CD4-positive, CD25-positive, alpha-beta regulatory T cell (primary cell): ENCODE data around the gene TAF11. TPM values are rescaled to one million over a fixed set of nuclear protein-coding genes. Genes with fewer than 3 reads are reported as not detected.

Experiments used
- ATAC-seq, 2 donors: fragments of 150-1000 bp; cut with Tn5 transposase; one replicate each; pipeline ENCODE4 v1.10.0; 2021; ENCODE audit warnings: low read depth in 2 of 2, moderate number of reproducible peaks in 2 of 2, moderate library complexity in 1 of 2
- DNase-seq, 3 donors: peaks; one replicate each; pipeline versions ENCODE4 v3.0.0 to v3.0.0-alpha.2; 2012 to 2022; ENCODE audit warnings: mixed read lengths in 1 of 3
- H3K27ac ChIP-seq: one replicate; pipeline ENCODE4 v1.7.0; 2013; ENCODE audit warnings: mild to moderate bottlenecking, low read length; ENCODE audit not compliant: insufficient read depth, poor library complexity, severe bottlenecking
- H3K27me3 ChIP-seq: one replicate; pipeline ENCODE4 v1.7.0; 2013; ENCODE audit warnings: low read length; ENCODE audit not compliant: control insufficient read depth, insufficient read depth
- H3K36me3 ChIP-seq: one replicate; pipeline ENCODE4 v1.7.0; 2013; ENCODE audit warnings: mild to moderate bottlenecking, low read length, moderate library complexity; ENCODE audit not compliant: control insufficient read depth, insufficient read depth
- H3K4me1 ChIP-seq: 2 replicates; pipeline ENCODE4 v1.7.0; 2013; ENCODE audit warnings: mild to moderate bottlenecking, low read length; ENCODE audit not compliant: insufficient read depth, control insufficient read depth, poor library complexity, severe bottlenecking
- H3K4me3 ChIP-seq: one replicate; pipeline ENCODE4 v1.7.0; 2013; ENCODE audit warnings: low read depth, mild to moderate bottlenecking, low read length, moderate library complexity
- H3K9me3 ChIP-seq, 2 experiments: 1 replicate in 1 of 2; 2 replicates in 1 of 2; pipeline ENCODE4 v1.7.0; 2013; ENCODE audit warnings: low read length in 2 of 2, mild to moderate bottlenecking in 1 of 2, moderate library complexity in 1 of 2; ENCODE audit not compliant: control insufficient read depth in 2 of 2
- H3K27ac Mint-ChIP-seq, 3 donors: one replicate each; pipeline ENCODE4 v1.8.0; 2020 to 2022; ENCODE audit warnings: mild to moderate bottlenecking in 3 of 3, mixed read lengths in 3 of 3, moderate library complexity in 2 of 3
- H3K27me3 Mint-ChIP-seq: one replicate; pipeline ENCODE4 v1.8.0; 2022; ENCODE audit warnings: mild to moderate bottlenecking, mixed read lengths
- H3K36me3 Mint-ChIP-seq: one replicate; pipeline ENCODE4 v1.8.0; 2020; ENCODE audit warnings: mixed read lengths
- H3K4me1 Mint-ChIP-seq, 4 donors: one replicate each; pipeline ENCODE4 v1.8.0; 2020 to 2022; ENCODE audit warnings: mixed read lengths in 4 of 4, mild to moderate bottlenecking in 1 of 4
- H3K4me3 Mint-ChIP-seq, 4 donors: one replicate each; pipeline ENCODE4 v1.8.0; 2020 to 2022; ENCODE audit warnings: mild to moderate bottlenecking in 4 of 4, mixed read lengths in 4 of 4, moderate library complexity in 3 of 4
- H3K9me3 Mint-ChIP-seq, 7 donors: one replicate each; pipeline ENCODE4 v1.8.0; 2020 to 2022; ENCODE audit warnings: mixed read lengths in 7 of 7, mild to moderate bottlenecking in 3 of 7, moderate library complexity in 2 of 7
- polyA plus RNA-seq, 4 donors: library from polyadenylated mRNA; unstranded; fragments of 300-500 nt; fragmentation: Illumina TruSeq; gene quantifications; one replicate each; pipeline ENCODE4 v1.2.3, GENCODE V29; 2021
- total RNA-seq: library from RNA; stranded (reverse); gene quantifications from one replicate; pipeline ENCODE4 v1.2.3, GENCODE V29; 2022

TAF11 gene
- total and polyA plus RNA-seq, 5 donors from 2014 or later = 16.3 to 39.1 (median 24.3) TPM

- DNase-seq (no peak), ATAC-seq (no peak)
- Mint-ChIP-seq H3K9me3 (no peaks in the 10 kb centered on the region), H3K27ac (peak overlapping the region in 1 of 3 donors; percentile 9), H3K27me3 (no peaks in the 10 kb centered on the region), H3K4me3 (no peak overlapping the region), H3K4me1 (peaks cover 0 to 6% (median 2%) of the 10 kb centered on the region in 4 donors), H3K36me3 (no peaks in the 10 kb centered on the region)
- no peaks in the 10 kb centered on the region for H3K36me3 ChIP-seq
- H3K27ac ChIP-seq = no peak overlapping the region
- no peak overlapping the region for H3K4me3 ChIP-seq
- no peaks in the 10 kb centered on the region for H3K4me1 ChIP-seq
- no peaks in the 10 kb centered on the region for H3K9me3 ChIP-seq
- H3K27me3 ChIP-seq = no peaks in the 10 kb centered on the region
These were observed 38.8 kb upstream of the TAF11 start for GRCh38 chr6:34926655-34927054.

- Mint-ChIP-seq H3K27me3 (no peaks in the 10 kb centered on the region), H3K27ac (no peak overlapping the region), H3K4me3 (no peak overlapping the region), H3K4me1 (peaks cover 0 to 9% (median 2%) of the 10 kb centered on the region in 4 donors), H3K36me3 (peaks cover 3% of the 10 kb centered on the region), H3K9me3 (no peaks in the 10 kb centered on the region)
- no peak for ATAC-seq
- Histone ChIP-seq H3K27ac (no peak overlapping the region), H3K4me1 (no peaks in the 10 kb centered on the region), H3K9me3 (no peaks in the 10 kb centered on the region), H3K36me3 (no peaks in the 10 kb centered on the region), H3K27me3 (no peaks in the 10 kb centered on the region), H3K4me3 (no peak overlapping the region)
- DNase-seq = no peak
These were observed 37.2 kb upstream of the TAF11 start for GRCh38 chr6:34924831-34925625.

- Histone ChIP-seq H3K36me3 (no peaks in the 10 kb centered on the region), H3K27me3 (no peaks in the 10 kb centered on the region), H3K9me3 (no peaks in the 10 kb centered on the region), H3K4me1 (no peaks in the 10 kb centered on the region), H3K27ac (no peak overlapping the region), H3K4me3 (no peak overlapping the region)
- H3K4me3 Mint-ChIP-seq = no peak overlapping the region
- H3K4me1 Mint-ChIP-seq = peaks cover 0 to 4% (median 3%) of the 10 kb centered on the region in 4 donors
- H3K27me3 Mint-ChIP-seq = no peaks in the 10 kb centered on the region
- DNase-seq = no peak
- H3K36me3 Mint-ChIP-seq = peaks cover 14% of the 10 kb centered on the region
- no peak for ATAC-seq
- H3K9me3 Mint-ChIP-seq = peaks cover 0 to 4% (median 0%) of the 10 kb centered on the region in 7 donors
- no peak overlapping the region for H3K27ac Mint-ChIP-seq
These were observed 34.4 kb upstream of the TAF11 start for GRCh38 chr6:34922177-34922663.

- no peaks in the 10 kb centered on the region for H3K27me3 ChIP-seq
- no peak overlapping the region for H3K4me3 Mint-ChIP-seq
- H3K27ac Mint-ChIP-seq = no peak overlapping the region
- H3K9me3 Mint-ChIP-seq = peaks cover 0 to 4% (median 0%) of the 10 kb centered on the region in 7 donors
- no peak overlapping the region for H3K27ac ChIP-seq
- no peaks in the 10 kb centered on the region for H3K36me3 ChIP-seq
- no peak overlapping the region for H3K4me3 ChIP-seq
- H3K4me1 Mint-ChIP-seq = peaks cover 0 to 7% (median 2%) of the 10 kb centered on the region in 4 donors
- DNase-seq (no peak), ATAC-seq (no peak)
- H3K4me1 ChIP-seq = no peaks in the 10 kb centered on the region
- peaks cover 14% of the 10 kb centered on the region for H3K36me3 Mint-ChIP-seq
- H3K27me3 Mint-ChIP-seq = no peaks in the 10 kb centered on the region
- H3K9me3 ChIP-seq = no peaks in the 10 kb centered on the region
These were observed 32.3 kb upstream of the TAF11 start for GRCh38 chr6:34920097-34920496.

GRCh38 chr6:34919651-34920050, 31.8 kb upstream of the TAF11 start:
- peaks cover 14% of the 10 kb centered on the region for H3K36me3 Mint-ChIP-seq
- no peak for DNase-seq
- H3K36me3 ChIP-seq = no peaks in the 10 kb centered on the region
- no peaks in the 10 kb centered on the region for H3K9me3 ChIP-seq
- H3K4me1 ChIP-seq = no peaks in the 10 kb centered on the region
- peaks cover 2% of the 10 kb centered on the region for H3K27me3 Mint-ChIP-seq
- H3K4me3 ChIP-seq = no peak overlapping the region
- no peaks in the 10 kb centered on the region for H3K27me3 ChIP-seq
- peaks cover 0 to 4% (median 0%) of the 10 kb centered on the region in 7 donors for H3K9me3 Mint-ChIP-seq
- no peak for ATAC-seq
- H3K4me1 Mint-ChIP-seq = peaks cover 0 to 12% (median 2%) of the 10 kb centered on the region in 4 donors
- H3K27ac ChIP-seq = no peak overlapping the region
- H3K4me3 Mint-ChIP-seq = no peak overlapping the region
- H3K27ac Mint-ChIP-seq = no peak overlapping the region

- no peak overlapping the region for H3K27ac Mint-ChIP-seq
- no peaks in the 10 kb centered on the region for H3K9me3 ChIP-seq
- no peak overlapping the region for H3K4me3 ChIP-seq
- ATAC-seq (no peak), DNase-seq (no peak)
- H3K27ac ChIP-seq = no peak overlapping the region
- no peak overlapping the region for H3K4me3 Mint-ChIP-seq
- H3K27me3 Mint-ChIP-seq = peaks cover 4% of the 10 kb centered on the region
- H3K36me3 ChIP-seq = no peaks in the 10 kb centered on the region
- H3K4me1 Mint-ChIP-seq = peaks cover 4 to 26% (median 10%) of the 10 kb centered on the region in 4 donors
- peaks cover 5% of the 10 kb centered on the region for H3K4me1 ChIP-seq
- peaks cover 0 to 4% (median 0%) of the 10 kb centered on the region in 7 donors for H3K9me3 Mint-ChIP-seq
- peaks cover 14% of the 10 kb centered on the region for H3K36me3 Mint-ChIP-seq
- no peaks in the 10 kb centered on the region for H3K27me3 ChIP-seq
These were observed 29.9 kb upstream of the TAF11 start for GRCh38 chr6:34917626-34918285.

GRCh38 chr6:34916348-34916967, 28.6 kb upstream of the TAF11 start:
- H3K4me1 Mint-ChIP-seq = peaks cover 9 to 37% (median 21%) of the 10 kb centered on the region in 4 donors
- H3K27ac ChIP-seq = no peak overlapping the region
- no peak for DNase-seq
- H3K9me3 ChIP-seq = no peaks in the 10 kb centered on the region
- peaks cover 4% of the 10 kb centered on the region for H3K27me3 Mint-ChIP-seq
- peaks cover 13% of the 10 kb centered on the region for H3K4me1 ChIP-seq
- ATAC-seq = no peak
- H3K36me3 Mint-ChIP-seq = peaks cover 14% of the 10 kb centered on the region
- H3K9me3 Mint-ChIP-seq = peaks cover 0 to 4% (median 0%) of the 10 kb centered on the region in 7 donors
- no peaks in the 10 kb centered on the region for H3K27me3 ChIP-seq
- no peak overlapping the region for H3K4me3 ChIP-seq
- no peak overlapping the region for H3K4me3 Mint-ChIP-seq
- no peak overlapping the region for H3K27ac Mint-ChIP-seq
- no peaks in the 10 kb centered on the region for H3K36me3 ChIP-seq
